Activated CD4-positive, alpha-beta T cell treated with anti-CD3 and anti-CD28 coated beads, Interleukin-2, amount 10 ng/mL, durations not matched to agents 7 days and 5 days (primary cell): ENCODE results near the gene GPR33. TPM values are rescaled to one million over a fixed set of nuclear protein-coding genes. Genes with fewer than 3 reads are reported as not detected.

Experiments used
- CTCF ChIA-PET: fragments of 350-600 bp; sonication (Branson Sonifier 250); formaldehyde crosslinking; loops from one replicate; lab custom pipeline; 2021; ENCODE audit warnings: antibody characterized with exemption; lab: Charles Lee
- POLR2A ChIA-PET: fragments of 350-600 bp; sonication (Branson Sonifier 250); formaldehyde crosslinking; loops from one replicate; lab custom pipeline; 2021; ENCODE audit warnings: antibody characterized with exemption; lab: Charles Lee
- DNase-seq: peaks from one replicate; pipeline ENCODE4 v3.0.0-alpha.2; 2020
- H3K27ac Mint-ChIP-seq: one replicate; pipeline ENCODE4 v1.8.0; 2021; ENCODE audit warnings: mild to moderate bottlenecking, moderate library complexity, mixed read lengths
- H3K27me3 Mint-ChIP-seq: one replicate; pipeline ENCODE4 v1.8.0; 2021; ENCODE audit warnings: mixed read lengths
- H3K36me3 Mint-ChIP-seq: one replicate; pipeline ENCODE4 v1.8.0; 2021; ENCODE audit warnings: low read depth, mixed read lengths
- H3K4me1 Mint-ChIP-seq: one replicate; pipeline ENCODE4 v1.8.0; 2021; ENCODE audit warnings: mixed read lengths
- H3K4me3 Mint-ChIP-seq: one replicate; pipeline ENCODE4 v1.8.0; 2021; ENCODE audit warnings: mild to moderate bottlenecking, moderate library complexity, mixed read lengths
- H3K9me3 Mint-ChIP-seq: one replicate; pipeline ENCODE4 v1.8.0; 2021; ENCODE audit warnings: mixed read lengths
- total RNA-seq, 2 experiments: library from RNA; stranded (reverse); gene quantifications; one replicate each; pipeline ENCODE4 v1.2.3, GENCODE V29; 2021

The GPR33 gene, protein sequence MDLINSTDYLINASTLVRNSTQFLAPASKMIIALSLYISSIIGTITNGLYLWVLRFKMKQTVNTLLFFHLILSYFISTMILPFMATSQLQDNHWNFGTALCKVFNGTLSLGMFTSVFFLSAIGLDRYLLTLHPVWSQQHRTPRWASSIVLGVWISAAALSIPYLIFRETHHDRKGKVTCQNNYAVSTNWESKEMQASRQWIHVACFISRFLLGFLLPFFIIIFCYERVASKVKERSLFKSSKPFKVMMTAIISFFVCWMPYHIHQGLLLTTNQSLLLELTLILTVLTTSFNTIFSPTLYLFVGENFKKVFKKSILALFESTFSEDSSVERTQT
- total RNA-seq: not detected

DNA sequence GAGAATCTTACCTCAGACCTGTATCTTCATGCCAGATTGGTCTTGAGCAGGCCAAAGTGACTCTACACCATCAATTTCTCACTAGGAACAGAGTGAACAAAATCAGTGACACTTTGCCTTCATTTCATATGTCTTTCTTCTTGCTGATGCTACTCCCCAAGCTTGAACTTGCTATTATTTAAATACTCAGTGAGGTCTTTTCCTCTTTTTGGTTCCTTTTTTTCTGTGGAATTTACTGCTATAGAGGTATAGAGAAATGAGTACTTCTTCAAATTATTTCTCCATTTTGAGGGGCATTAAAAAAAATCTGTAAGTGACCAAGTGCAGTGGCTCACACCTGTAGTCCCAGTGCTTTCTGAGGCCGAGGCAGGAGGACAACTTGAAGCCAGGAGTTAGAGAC lies at the start of gene GPR33:
TSS of gene GPR33 (minus strand) at position 154 of the 400 bp plus-strand sequence. CDS start 4,074 bp downstream, outside the sequence.
- Mint-ChIP-seq H3K36me3 (no peaks in the 10 kb centered on the region), H3K27me3 (peaks cover 2% of the 10 kb centered on the region), H3K4me3 (no peak within 1 kb of the TSS), H3K27ac (no peak within 1 kb of the TSS), H3K4me1 (no peaks in the 10 kb centered on the region), H3K9me3 (no peaks in the 10 kb centered on the region)
- no peak for DNase-seq
- POLR2A ChIA-PET: no interaction called here
- CTCF ChIA-PET: interaction anchor here (0.6 to 0.7 kb wide), 3 partner anchors 17 to 1396 kb away, joined by 3 read pairs; no protein-coding TSS in a partner anchor

DNA sequence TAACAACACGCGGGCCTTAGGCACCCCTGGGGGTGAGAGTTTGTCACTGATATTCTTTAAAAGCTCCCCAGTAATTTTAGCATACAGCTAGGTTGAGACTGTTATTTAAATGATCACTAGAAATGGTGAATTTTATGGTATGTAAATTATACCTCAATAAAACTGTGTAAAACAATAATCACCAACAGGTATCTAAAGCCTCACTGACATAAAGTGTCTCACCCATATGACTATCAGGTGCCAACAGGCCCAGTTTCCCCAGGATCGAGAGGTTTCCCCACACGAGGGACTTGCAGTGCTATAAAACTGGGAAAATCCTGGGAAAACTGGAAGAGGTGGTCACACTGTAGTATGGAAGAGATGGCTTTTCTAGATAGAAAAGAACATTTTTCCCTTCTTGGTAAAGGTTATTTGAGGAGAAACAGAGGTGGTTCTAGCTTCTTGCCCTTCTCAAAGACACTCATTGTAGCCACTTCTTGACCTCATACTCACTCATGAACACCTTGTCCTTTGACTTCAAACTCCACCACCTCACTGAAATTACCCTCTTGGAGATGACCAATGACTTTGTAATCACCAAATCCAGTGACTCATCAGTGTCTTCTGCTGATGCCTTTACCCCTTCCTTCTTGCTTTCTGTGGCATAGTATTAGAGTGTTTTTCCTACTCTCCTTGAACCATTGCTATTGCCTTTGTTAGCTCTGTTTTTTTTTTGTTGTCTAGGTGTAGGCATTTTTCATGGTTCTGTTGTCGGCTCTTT lies 48.5 kb upstream of the GPR33 start:
- H3K36me3 Mint-ChIP-seq: no peaks in the 10 kb centered on the region
- no peak overlapping the region for H3K27ac Mint-ChIP-seq
- H3K27me3 Mint-ChIP-seq: peaks cover 3% of the 10 kb centered on the region
- no peak overlapping the region for H3K4me3 Mint-ChIP-seq
- POLR2A ChIA-PET: no interaction called here
- H3K9me3 Mint-ChIP-seq: no peaks in the 10 kb centered on the region
- CTCF ChIA-PET: no interaction called here
- DNase-seq: no peak
- H3K4me1 Mint-ChIP-seq: no peaks in the 10 kb centered on the region

DNA sequence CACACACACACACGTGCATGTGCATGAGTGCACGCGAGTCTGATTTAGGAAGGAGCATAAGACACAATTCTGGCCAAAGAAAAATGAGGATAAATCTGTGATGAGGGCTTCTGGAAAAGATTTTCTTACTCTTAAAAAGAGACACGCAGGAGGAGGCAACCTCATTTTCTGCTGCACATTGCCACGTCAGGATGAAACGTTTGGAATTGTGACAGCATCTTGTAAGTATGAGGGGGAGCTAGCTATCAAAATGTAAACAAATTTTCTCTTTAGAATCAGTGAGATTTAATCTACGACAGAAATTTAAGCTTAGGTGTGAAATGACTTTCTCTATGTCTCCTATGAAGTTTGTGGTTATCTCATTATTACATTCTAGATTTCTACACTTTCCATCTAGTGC lies 42.3 kb upstream of the GPR33 start:
- POLR2A ChIA-PET: no interaction called here

DNA sequence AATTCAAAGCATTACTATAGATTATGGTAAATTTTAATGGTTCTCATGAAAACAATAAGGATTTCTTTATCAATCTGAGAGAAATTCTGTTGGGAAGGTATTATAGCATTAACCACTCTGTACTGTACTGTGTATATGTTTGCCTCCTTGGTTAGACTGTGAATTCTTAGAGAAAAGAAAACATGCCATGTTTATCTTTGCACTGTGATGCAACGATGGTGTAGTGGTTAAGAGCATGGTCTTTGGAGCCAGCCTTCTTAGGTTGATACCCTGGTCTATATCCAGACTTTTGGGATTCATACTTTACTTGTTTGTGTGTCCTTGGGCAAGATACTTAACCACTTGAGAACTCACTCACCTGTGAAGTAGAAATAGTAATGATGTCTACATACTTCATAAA lies 41.2 kb upstream of the GPR33 start:
- Mint-ChIP-seq H3K4me3 (no peak overlapping the region), H3K27me3 (peaks cover 1% of the 10 kb centered on the region), H3K4me1 (no peaks in the 10 kb centered on the region), H3K36me3 (no peaks in the 10 kb centered on the region), H3K27ac (no peak overlapping the region), H3K9me3 (no peaks in the 10 kb centered on the region)
- CTCF ChIA-PET: no interaction called here
- no peak for DNase-seq
- POLR2A ChIA-PET: no interaction called here

More for the DNA sequence above, 42.3 kb upstream of the GPR33 start:
- no peak for DNase-seq
- CTCF ChIA-PET: no interaction called here
- Mint-ChIP-seq H3K9me3 (no peaks in the 10 kb centered on the region), H3K27ac (no peak overlapping the region), H3K4me1 (no peaks in the 10 kb centered on the region), H3K27me3 (peaks cover 1% of the 10 kb centered on the region), H3K36me3 (no peaks in the 10 kb centered on the region), H3K4me3 (no peak overlapping the region)

DNA sequence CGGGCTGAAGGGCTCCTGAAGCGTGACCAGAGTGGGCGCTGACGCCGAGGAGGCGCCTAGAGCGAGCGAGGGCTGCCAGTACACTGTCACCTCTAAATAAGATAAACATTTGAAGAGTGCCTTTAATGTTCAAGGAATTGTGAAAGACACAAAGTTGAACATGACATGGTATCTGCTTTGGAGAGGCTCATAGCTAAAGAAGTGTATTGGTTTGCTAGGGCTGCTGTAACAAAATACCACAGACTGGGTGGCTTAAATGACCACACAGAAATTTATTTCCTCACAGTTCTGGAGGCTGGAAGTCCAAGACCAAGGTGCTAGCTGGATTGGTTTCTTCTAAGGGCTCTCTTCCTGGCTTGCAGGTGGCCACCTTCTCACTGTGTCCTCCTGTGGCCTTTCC lies 39.7 kb upstream of the GPR33 start:
- H3K27ac Mint-ChIP-seq: no peak overlapping the region
- no peak overlapping the region for H3K4me3 Mint-ChIP-seq
- H3K36me3 Mint-ChIP-seq: no peaks in the 10 kb centered on the region
- ChIA-PET POLR2A (no interaction called here), CTCF (no interaction called here)
- no peak for DNase-seq
- H3K4me1 Mint-ChIP-seq: no peaks in the 10 kb centered on the region
- H3K9me3 Mint-ChIP-seq: no peaks in the 10 kb centered on the region
- peaks cover 1% of the 10 kb centered on the region for H3K27me3 Mint-ChIP-seq

DNA sequence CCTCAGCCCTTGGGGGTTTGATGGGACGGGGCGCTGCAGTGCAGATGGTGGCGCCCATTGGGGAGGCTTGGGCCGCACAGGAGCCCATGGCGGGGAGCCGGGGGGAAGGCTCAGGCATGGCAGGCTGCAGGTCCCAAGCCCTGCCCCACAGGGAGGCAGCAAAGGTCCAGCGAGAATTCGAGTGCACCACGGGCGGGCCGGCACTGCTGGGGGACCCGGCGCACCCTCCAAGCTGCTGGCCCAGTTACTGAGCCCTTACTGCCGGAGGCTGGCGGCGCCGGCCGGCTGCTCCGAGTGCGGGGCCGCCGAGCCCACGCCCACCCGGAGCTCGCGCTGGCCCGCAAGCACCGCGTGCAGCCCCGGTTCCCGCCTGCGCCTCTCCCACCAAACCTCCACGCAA lies 39.2 kb upstream of the GPR33 start:
- H3K4me3 Mint-ChIP-seq: no peak overlapping the region
- DNase-seq: no peak
- no peaks in the 10 kb centered on the region for H3K4me1 Mint-ChIP-seq
- H3K27ac Mint-ChIP-seq: no peak overlapping the region
- no peaks in the 10 kb centered on the region for H3K9me3 Mint-ChIP-seq
- H3K27me3 Mint-ChIP-seq: peaks cover 3% of the 10 kb centered on the region
- ChIA-PET POLR2A (no interaction called here), CTCF (no interaction called here)
- H3K36me3 Mint-ChIP-seq: no peaks in the 10 kb centered on the region

DNA sequence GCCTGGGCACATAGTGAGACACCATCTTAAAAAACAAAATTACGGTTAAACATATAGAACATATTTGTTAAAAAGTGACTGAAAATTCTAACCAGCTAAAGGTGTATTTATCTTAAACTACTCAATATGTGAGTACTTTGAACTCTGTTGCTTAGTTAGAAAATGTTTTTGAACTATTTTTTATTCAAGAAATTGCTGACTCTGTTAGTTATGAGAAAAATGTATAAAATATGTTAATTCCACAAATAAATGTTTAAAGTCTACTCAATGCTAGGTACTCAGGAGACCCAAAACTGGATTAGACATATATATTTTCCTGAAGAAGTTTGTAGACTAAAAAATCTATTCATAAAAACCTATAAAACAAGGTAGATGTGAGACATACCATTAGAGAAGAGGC lies 23.0 kb upstream of the GPR33 start:
- ChIA-PET CTCF (interaction anchor here (1.2 kb wide), 1 partner anchor 744 kb away, joined by 3 read pairs; no protein-coding TSS in a partner anchor), POLR2A (no interaction called here)
- Mint-ChIP-seq H3K4me3 (no peak overlapping the region), H3K36me3 (no peaks in the 10 kb centered on the region), H3K4me1 (no peaks in the 10 kb centered on the region), H3K27ac (no peak overlapping the region), H3K27me3 (peaks cover 5% of the 10 kb centered on the region), H3K9me3 (no peaks in the 10 kb centered on the region)
- DNase-seq: no peak

DNA sequence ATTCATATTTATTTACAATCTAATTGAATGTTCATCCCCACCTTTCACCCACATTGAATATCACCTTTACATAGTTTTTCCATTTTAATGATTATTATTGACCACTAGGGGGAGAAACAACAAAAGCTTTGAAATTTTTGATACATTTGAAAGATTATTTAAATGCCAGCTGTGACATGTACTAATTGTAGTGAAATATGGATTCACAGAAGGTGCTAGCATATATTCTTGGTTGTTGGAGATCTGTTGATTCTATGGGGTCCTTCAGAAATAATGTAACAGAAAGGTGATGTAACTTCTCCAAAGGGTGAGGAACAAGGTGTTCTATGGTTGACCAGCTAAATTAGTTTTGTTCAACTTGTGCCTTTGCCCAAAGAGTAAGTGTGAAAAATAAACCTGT lies 22.4 kb upstream of the GPR33 start:
- Mint-ChIP-seq H3K27me3 (peaks cover 3% of the 10 kb centered on the region), H3K4me3 (no peak overlapping the region), H3K4me1 (no peaks in the 10 kb centered on the region), H3K27ac (no peak overlapping the region), H3K9me3 (no peaks in the 10 kb centered on the region), H3K36me3 (no peaks in the 10 kb centered on the region)
- ChIA-PET CTCF (interaction anchor here (0.7 to 1.2 kb wide), 2 partner anchors 63 to 745 kb away, joined by 3 to 4 read pairs; no protein-coding TSS in a partner anchor), POLR2A (no interaction called here)
- DNase-seq: no peak

DNA sequence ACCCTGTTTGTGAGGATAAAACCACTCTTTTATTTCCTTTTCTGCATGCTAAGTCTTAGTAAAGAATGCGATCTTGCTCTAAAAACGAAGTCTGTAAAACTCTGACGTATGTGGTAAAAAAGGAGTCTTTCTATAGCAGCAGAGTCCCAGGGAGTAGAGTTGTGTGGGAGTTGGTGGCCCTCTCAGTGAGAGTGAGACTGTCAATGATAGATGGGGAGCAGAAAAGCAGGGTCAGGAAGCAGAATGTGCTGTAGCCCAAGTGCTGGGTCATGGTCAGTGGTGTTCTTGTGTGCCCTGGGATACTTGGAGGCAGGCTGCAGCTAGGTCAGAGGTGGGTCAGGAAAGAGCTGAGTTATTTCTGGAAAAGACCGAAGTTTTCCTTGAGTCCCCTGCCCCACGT lies 20.3 kb upstream of the GPR33 start:
- DNase-seq: no peak
- Mint-ChIP-seq H3K9me3 (no peaks in the 10 kb centered on the region), H3K27me3 (no peaks in the 10 kb centered on the region), H3K4me1 (no peaks in the 10 kb centered on the region), H3K4me3 (no peak overlapping the region), H3K36me3 (no peaks in the 10 kb centered on the region), H3K27ac (no peak overlapping the region)
- ChIA-PET CTCF (no interaction called here), POLR2A (no interaction called here)

DNA sequence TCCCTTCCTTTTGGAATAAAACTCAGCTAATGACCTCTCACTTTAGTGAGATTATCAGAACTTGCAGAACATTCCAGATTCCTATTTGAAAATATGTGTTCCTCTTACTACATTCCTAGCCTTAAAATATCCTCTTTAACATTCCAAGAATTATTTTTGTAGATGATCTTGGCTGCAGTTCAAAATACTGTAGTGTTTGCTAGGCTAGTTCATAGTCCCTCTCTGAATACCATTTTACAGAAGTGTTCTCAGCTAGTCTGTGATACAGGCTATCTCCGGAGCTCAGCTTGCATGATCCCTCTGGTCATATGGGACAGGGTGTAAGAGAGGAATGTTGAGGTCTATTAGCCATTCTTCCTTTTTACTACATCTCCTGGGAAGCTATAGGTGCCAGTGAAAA lies 17.6 kb upstream of the GPR33 start:
- no peak overlapping the region for H3K4me3 Mint-ChIP-seq
- DNase-seq: no peak
- H3K9me3 Mint-ChIP-seq: no peaks in the 10 kb centered on the region
- H3K36me3 Mint-ChIP-seq: no peaks in the 10 kb centered on the region
- ChIA-PET POLR2A (no interaction called here), CTCF (interaction anchor here (0.6 to 1.1 kb wide), 2 partner anchors 17 to 746 kb away, joined by 3 read pairs; no protein-coding TSS in a partner anchor)
- H3K27ac Mint-ChIP-seq: no peak overlapping the region
- H3K4me1 Mint-ChIP-seq: no peaks in the 10 kb centered on the region
- no peaks in the 10 kb centered on the region for H3K27me3 Mint-ChIP-seq

DNA sequence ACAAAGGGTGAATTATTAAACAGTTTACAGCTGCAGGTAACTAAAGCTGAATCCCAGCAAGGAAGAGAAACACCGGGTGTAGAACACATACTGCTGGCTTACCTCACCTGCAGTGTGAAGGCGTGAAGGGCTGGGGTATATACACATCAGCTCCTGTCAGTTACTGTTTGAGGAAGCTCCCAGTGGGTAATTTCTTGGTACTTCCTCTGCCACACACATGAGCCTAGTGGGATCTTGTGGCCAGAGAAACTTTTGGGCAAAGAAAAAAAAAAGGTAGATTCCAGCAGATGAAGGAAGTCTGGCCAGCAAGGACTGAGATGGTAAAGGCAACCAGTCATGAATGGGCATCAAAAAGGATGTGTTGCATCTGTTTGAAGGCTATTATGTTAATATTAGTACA lies 14.0 kb upstream of the GPR33 start:
- H3K9me3 Mint-ChIP-seq: no peaks in the 10 kb centered on the region
- peaks cover 3% of the 10 kb centered on the region for H3K27me3 Mint-ChIP-seq
- DNase-seq: no peak
- ChIA-PET CTCF (no interaction called here), POLR2A (no interaction called here)
- no peak overlapping the region for H3K4me3 Mint-ChIP-seq
- H3K36me3 Mint-ChIP-seq: no peaks in the 10 kb centered on the region
- no peak overlapping the region for H3K27ac Mint-ChIP-seq
- no peaks in the 10 kb centered on the region for H3K4me1 Mint-ChIP-seq

DNA sequence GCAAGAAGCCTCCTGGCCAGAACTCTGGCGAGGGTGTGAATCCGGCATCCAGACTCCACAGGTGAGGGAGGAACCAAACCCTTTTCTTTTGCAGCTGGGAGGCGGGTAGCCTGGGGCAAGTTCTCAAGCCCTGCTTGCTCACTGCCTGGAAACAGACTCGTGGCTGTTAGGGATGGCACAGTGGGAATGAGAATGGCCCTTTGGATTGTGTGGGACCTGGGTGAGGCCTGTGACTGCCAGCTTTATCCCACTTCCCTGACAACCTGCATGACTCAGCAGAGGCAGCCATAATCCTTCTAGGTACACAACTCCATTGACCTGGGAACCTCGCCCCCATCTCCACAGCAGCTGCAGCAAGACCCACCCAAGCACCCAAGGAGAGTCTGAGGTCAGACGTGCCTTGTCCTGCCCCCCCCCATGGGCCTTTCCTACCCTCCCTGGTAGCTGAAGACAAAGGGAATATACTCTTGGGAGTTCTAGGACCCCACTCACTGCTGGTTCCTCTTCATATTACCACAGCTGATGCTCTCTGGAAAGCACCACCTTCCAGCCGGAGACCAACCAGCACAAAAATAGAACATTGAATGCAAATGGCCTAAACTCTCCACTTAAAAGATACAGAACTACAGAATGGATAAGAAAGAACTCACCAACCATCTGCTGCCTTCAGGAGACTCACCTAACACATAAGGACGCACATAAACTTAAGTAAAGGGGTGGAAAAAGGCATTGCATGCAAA lies 5.1 kb upstream of the GPR33 start:
- peaks cover 8% of the 10 kb centered on the region for H3K27me3 Mint-ChIP-seq
- H3K27ac Mint-ChIP-seq: no peak overlapping the region
- CTCF ChIA-PET: no interaction called here
- H3K4me3 Mint-ChIP-seq: no peak overlapping the region
- no peak for DNase-seq
- H3K9me3 Mint-ChIP-seq: no peaks in the 10 kb centered on the region
- POLR2A ChIA-PET: no interaction called here
- H3K4me1 Mint-ChIP-seq: no peaks in the 10 kb centered on the region
- no peaks in the 10 kb centered on the region for H3K36me3 Mint-ChIP-seq

DNA sequence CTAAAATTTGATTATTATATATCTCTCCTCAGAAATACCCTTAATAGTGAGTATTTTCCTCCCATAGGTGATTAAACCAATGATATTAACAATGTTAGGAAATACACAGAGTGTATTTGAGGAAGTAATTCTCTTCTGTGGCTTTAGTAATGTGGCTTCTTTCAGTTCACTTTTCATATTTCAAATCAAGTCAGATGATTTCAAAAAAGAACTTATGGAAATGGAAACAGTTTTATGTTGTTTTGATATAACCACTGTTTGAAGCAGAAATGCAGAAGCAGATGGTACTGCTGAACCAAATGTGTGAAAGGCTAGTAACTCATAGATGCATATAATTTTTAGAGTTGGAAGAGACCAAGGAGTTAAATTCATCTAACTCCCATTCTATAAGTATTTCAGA lies 1.9 kb upstream of the GPR33 start:
- Mint-ChIP-seq H3K27ac (no peak overlapping the region), H3K4me1 (no peaks in the 10 kb centered on the region), H3K36me3 (no peaks in the 10 kb centered on the region), H3K9me3 (no peaks in the 10 kb centered on the region), H3K4me3 (no peak overlapping the region), H3K27me3 (peaks cover 2% of the 10 kb centered on the region)
- POLR2A ChIA-PET: no interaction called here
- CTCF ChIA-PET: no interaction called here
- DNase-seq: no peak
